Spleen (tissue), 11 donors: Measurements from ENCODE around the gene SUMO2. TPM values are rescaled to one million over a fixed set of nuclear protein-coding genes. Genes with fewer than 3 reads are reported as not detected.

Experiments used
- DNase-seq: peaks from one replicate; pipeline ENCODE4 v3.0.0-alpha.2; 2020
- H3K27ac ChIP-seq, 8 donors: fragments of 200-600 bp; sonication (generic) in 7 of 8; 1 replicate in 4 of 8; 2 replicates in 4 of 8; pipeline versions ENCODE4 v1.5.0 to v1.8.0; 2016 to 2021; ENCODE audit warnings: inconsistent platforms in 4 of 8, mild to moderate bottlenecking in 4 of 8, moderate library complexity in 1 of 8
- H3K27me3 ChIP-seq, 7 donors: fragments of 200-600 bp; sonication (generic) in 6 of 7; replicated peaks in 1 of 7; 1 replicate in 4 of 7; 2 replicates in 3 of 7; pipeline versions ENCODE4 v1.5.0 to v1.8.0; 2016 to 2021; ENCODE audit warnings: inconsistent platforms in 3 of 7, mild to moderate bottlenecking in 1 of 7
- H3K36me3 ChIP-seq, 6 donors: fragments of 200-600 bp; sonication (generic) in 5 of 6; 1 replicate in 4 of 6; 2 replicates in 2 of 6; pipeline versions ENCODE4 v1.5.0 to v1.8.0; 2016 to 2021; ENCODE audit warnings: inconsistent platforms in 2 of 6
- H3K4me1 ChIP-seq, 6 donors: fragments of 200-600 bp; sonication (generic) in 5 of 6; 1 replicate in 3 of 6; 2 replicates in 3 of 6; pipeline versions ENCODE4 v1.5.0 to v1.8.0; 2016 to 2021; ENCODE audit warnings: inconsistent platforms in 3 of 6
- H3K4me3 ChIP-seq, 8 donors: fragments of 200-600 bp; sonication (generic) in 7 of 8; 1 replicate in 4 of 8; 2 replicates in 4 of 8; pipeline versions ENCODE4 v1.5.0 to v1.8.0; 2016 to 2021; ENCODE audit warnings: inconsistent platforms in 4 of 8, mild to moderate bottlenecking in 4 of 8, moderate library complexity in 2 of 8
- H3K9me3 ChIP-seq, 8 donors: fragments of 200-600 bp; sonication (generic) in 7 of 8; 1 replicate in 4 of 8; 2 replicates in 4 of 8; pipeline versions ENCODE4 v1.5.0 to v1.8.0; 2016 to 2021; ENCODE audit warnings: inconsistent platforms in 4 of 8
- CTCF ChIP-seq, 11 experiments: fragments of 200-600 bp in 7 of 11; fragments of 450-650 bp in 4 of 11; sonication (generic) in 4 of 11; IDR thresholded peaks in 8 of 11; conservative IDR thresholded peaks in 3 of 11; 1 replicate in 7 of 11; 2 replicates in 4 of 11; pipeline versions ENCODE4 v1.4.0 to v1.8.0; 2016 to 2021; ENCODE audit warnings: antibody characterized with exemption in 11 of 11, inconsistent platforms in 4 of 11, mild to moderate bottlenecking in 1 of 11
- POLR2A ChIP-seq, 3 donors: fragments of 450-650 bp; IDR thresholded peaks; one replicate each; pipeline ENCODE4 v1.5.1; 2017; ENCODE audit warnings: antibody characterized with exemption in 3 of 3, mild to moderate bottlenecking in 1 of 3
- POLR2AphosphoS5 ChIP-seq, 3 donors: sonication (generic); formaldehyde crosslinking; IDR thresholded peaks; one replicate each; pipeline ENCODE4 v1.5.1; 2017; ENCODE audit warnings: antibody characterized with exemption in 3 of 3
- WGBS, 5 donors: extraction: QIAGEN DNeasy Blood & Tissue Kit in 3 of 5; methylation state at CpG; one replicate each; pipeline versions ENCODE4 v1.1.5 to v1.1.7; 2013 to 2018; 5-methylcytosine and 5-hydroxymethylcytosine counted together
- intact Hi-C: fragments of 100-400 bp; cut with DNase I; formaldehyde crosslinking; loops from one replicate; pipeline ENCODE4 v1.15.0; 2023; ENCODE audit warnings: low total_unique reads
- polyA plus RNA-seq, 3 donors: library from polyadenylated mRNA; stranded (reverse); fragments of 200-250 nt; gene quantifications; one replicate each; pipeline ENCODE4 v1.2.1, GENCODE V29; 2013
- total RNA-seq, 7 donors: library from RNA; depleted of rRNA in 3 of 7; stranded (reverse); fragments of >200 nt in 3 of 7; fragmentation: NEBNext Ultra II Directional in 4 of 7; extraction: Animal tissue kit (Norgen Biotek cat#: 25700) in 4 of 7; gene quantifications; one replicate each; pipeline versions ENCODE4 v1.1.0 to v1.2.1, GENCODE V29; 2016 to 2021
- donor health status: healthy with polysubstance abuse.
- donor health status: DM: no; HTN: no; CAD: no; lungs with moderate emphysema.
- donor health status: DM: no; HTN: no; CAD: no.
- donor health status: Bipolar disorder and iron deficiency.
- donor health status: healthy.
- donor health status: DM: no; HTN: no; CAD: no.
- donor health status: DM: yes; HTN: yes; CAD: no.

SUMO2 gene
- total and polyA plus RNA-seq, 10 donors: 67.7 to 310 (median 122) TPM

GRCh38 chr17:75228847-75229246 is 46.1 kb upstream of the SUMO2 start:
- WGBS, 5 donors: 34 to 57% (median 44%) methylated on average over 4 of the region's 4 CpGs
- no peak overlapping the region for H3K4me3 ChIP-seq
- TF ChIP-seq POLR2A (IDR thresholded peaks at IDR 0.05): no peak
- no peak for TF ChIP-seq CTCF (IDR thresholded peaks at IDR 0.05 in 8 of 11, conservative IDR thresholded peaks at IDR 0.05 in 3 of 11)
- TF ChIP-seq POLR2AphosphoS5 (IDR thresholded peaks at IDR 0.05): no peak
- no peaks in the 10 kb centered on the region for H3K27me3 ChIP-seq
- peak overlapping the region in 7 of 8 donors; percentile 12 to 80 (median 58) for H3K27ac ChIP-seq
- no peak for DNase-seq
- H3K36me3 ChIP-seq: peaks cover 0 to 98% (median 88%) of the 10 kb centered on the region in 6 donors
- intact Hi-C loops: no loop called here
- H3K4me1 ChIP-seq: peaks cover 0 to 24% (median 10%) of the 10 kb centered on the region in 6 donors
- no peaks in the 10 kb centered on the region for H3K9me3 ChIP-seq

GRCh38 chr17:75228305-75228704 is 45.5 kb upstream of the SUMO2 start:
- peaks cover 0 to 98% (median 89%) of the 10 kb centered on the region in 6 donors for H3K36me3 ChIP-seq
- H3K27ac ChIP-seq: peak overlapping the region in 7 of 8 donors; percentile 12 to 80 (median 58)
- TF ChIP-seq POLR2AphosphoS5 (IDR thresholded peaks at IDR 0.05) (peak in 1 of 3 donors; percentile 58), POLR2A (IDR thresholded peaks at IDR 0.05) (no peak)
- H3K27me3 ChIP-seq: no peaks in the 10 kb centered on the region
- WGBS, 5 donors: 35 to 49% (median 42%) methylated on average over 2 of the region's 2 CpGs
- no peak overlapping the region for H3K4me3 ChIP-seq
- H3K4me1 ChIP-seq: peaks cover 0 to 24% (median 10%) of the 10 kb centered on the region in 6 donors
- no peak for DNase-seq
- H3K9me3 ChIP-seq: no peaks in the 10 kb centered on the region
- intact Hi-C loops: no loop called here

DNA sequence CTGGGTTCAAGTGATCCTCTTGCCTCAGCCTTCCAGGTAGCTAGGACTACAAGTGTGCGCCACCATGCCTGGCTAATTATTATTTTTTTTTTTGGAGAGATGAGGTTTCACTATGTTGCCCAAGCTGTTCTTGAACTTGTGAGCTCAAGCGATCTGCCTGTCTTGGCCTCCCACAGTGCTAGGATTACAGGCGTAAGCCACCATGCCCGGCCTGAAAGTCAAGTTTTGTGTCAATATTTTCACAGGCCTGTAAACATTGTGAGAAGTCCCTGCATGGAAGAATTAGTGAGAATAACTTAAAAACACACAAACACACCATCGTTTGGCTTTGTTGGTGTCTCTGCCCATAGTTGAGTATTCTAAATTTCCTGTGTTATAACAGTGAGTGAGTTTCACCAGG is 45.0 kb upstream of the SUMO2 start:
- 75 to 90% (median 85%) methylated on average over 5 of the region's 5 CpGs for WGBS, 5 donors
- Histone ChIP-seq H3K4me1 (peaks cover 0 to 24% (median 10%) of the 10 kb centered on the region in 6 donors), H3K4me3 (no peak overlapping the region), H3K9me3 (no peaks in the 10 kb centered on the region), H3K36me3 (peaks cover 0 to 98% (median 89%) of the 10 kb centered on the region in 6 donors), H3K27ac (peak overlapping the region in 4 of 8 donors; percentile 41 to 80 (median 72)), H3K27me3 (no peaks in the 10 kb centered on the region)
- intact Hi-C loops: no loop called here
- no peak for DNase-seq
- TF ChIP-seq POLR2A (IDR thresholded peaks at IDR 0.05): no peak
- no peak for TF ChIP-seq POLR2AphosphoS5 (IDR thresholded peaks at IDR 0.05)
- no peak for TF ChIP-seq CTCF (IDR thresholded peaks at IDR 0.05 in 8 of 11, conservative IDR thresholded peaks at IDR 0.05 in 3 of 11)

DNA sequence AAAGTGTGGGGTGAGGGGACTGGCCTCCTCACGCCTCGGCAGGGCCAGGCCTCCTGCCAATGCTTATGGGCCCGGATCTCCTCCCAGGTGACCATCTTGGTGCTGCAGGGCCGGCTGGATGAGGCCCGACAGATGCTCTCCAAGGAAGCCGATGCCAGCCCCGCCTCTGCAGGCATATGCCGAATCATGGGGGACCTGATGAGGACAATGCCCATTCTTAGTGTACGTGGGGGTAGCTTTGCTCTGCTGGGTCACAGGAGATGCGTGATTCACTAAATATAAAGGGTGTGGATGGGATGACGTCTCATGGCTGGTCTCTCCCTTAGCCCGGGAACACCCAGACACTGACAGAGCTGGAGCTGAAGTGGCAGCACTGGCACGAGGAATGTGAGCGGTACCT is 42.3 kb upstream of the SUMO2 start:
- Histone ChIP-seq H3K27ac (no peak overlapping the region), H3K4me3 (no peak overlapping the region), H3K27me3 (no peaks in the 10 kb centered on the region), H3K4me1 (peaks cover 0 to 24% (median 10%) of the 10 kb centered on the region in 6 donors), H3K36me3 (peaks cover 0 to 98% (median 78%) of the 10 kb centered on the region in 6 donors), H3K9me3 (no peaks in the 10 kb centered on the region)
- WGBS, 5 donors: 80 to 88% (median 86%) methylated on average over 9 to 14 of the region's 14 CpGs
- intact Hi-C loops: no loop called here
- TF ChIP-seq CTCF (IDR thresholded peaks at IDR 0.05 in 8 of 11, conservative IDR thresholded peaks at IDR 0.05 in 3 of 11) (no peak), POLR2AphosphoS5 (IDR thresholded peaks at IDR 0.05) (peak in 1 of 3 donors; percentile 43), POLR2A (IDR thresholded peaks at IDR 0.05) (no peak)
- no peak for DNase-seq
